GM12878 (cell line): Measurements from ENCODE around the gene GORASP2. TPM values are rescaled to one million over a fixed set of nuclear protein-coding genes. Genes with fewer than 3 reads are reported as not detected.

Experiments used
- ATAC-seq: fragments of 200-7000 bp; cut with Tn5 transposase; 3 replicates; pipeline ENCODE4 v1.9.1; 2020; ENCODE audit warnings: mild to moderate bottlenecking, moderate library complexity
- BruUV-seq: library from RNA; stranded (reverse); fragments of 400-500 nt; replicated peaks from 2 replicates; lab custom pipeline; 2021; lab: Mats Ljungman, UMichigan
- CTCF ChIA-PET: fragments of 300-600 bp; sonication (Branson Sonifier 250); formaldehyde crosslinking; extraction: SDS; loops from one replicate; lab custom pipeline; 2021; ENCODE audit warnings: inconsistent platforms; lab: Yijun Ruan, JAX
- POLR2A ChIA-PET: fragments of 350-600 bp; formaldehyde crosslinking; extraction: SDS; loops from one replicate; lab custom pipeline; 2021; ENCODE audit warnings: inconsistent platforms; lab: Charles Lee
- RAD21 ChIA-PET: fragments of 300-600 bp; sonication (Branson Sonifier 250); formaldehyde crosslinking; loops from one replicate; lab custom pipeline; 2023; ENCODE audit warnings: antibody characterized with exemption; ENCODE audit not compliant: unreplicated experiment; lab: Charles Lee
- SMC1A ChIA-PET: fragments of 300-600 bp; sonication (Branson Sonifier 250); formaldehyde crosslinking; loops from one replicate; lab custom pipeline; 2023; ENCODE audit not compliant: unreplicated experiment, uncharacterized antibody; lab: Charles Lee
- DNase-seq: peaks from one replicate; pipeline ENCODE4 v3.0.0-alpha.2; 2011; ENCODE audit warnings: low read depth, low spot score
- FAIRE-seq: peaks from 3 replicates; lab custom pipeline; 2011; peaks lifted over from hg19 to GRCh38; lab: Jason Lieb, UNC
- H2AFZ ChIP-seq: 2 replicates; pipeline ENCODE4 v1.6.0; 2011; ENCODE audit warnings: low read depth, low read length, control low read depth; ENCODE audit not compliant: control insufficient read depth
- H3K27ac ChIP-seq: 2 replicates; pipeline ENCODE4 v1.5.1; 2011; ENCODE audit warnings: control low read depth; ENCODE audit not compliant: control insufficient read depth, insufficient read depth
- H3K27me3 ChIP-seq, 2 experiments: replicated peaks in 1 of 2; 2 replicates each; pipeline versions ENCODE4 v1.6.0 to v1.6.1; 2011; ENCODE audit warnings: low read length in 1 of 2; ENCODE audit not compliant: control insufficient read depth in 2 of 2, insufficient read depth in 2 of 2
- H3K36me3 ChIP-seq, 2 experiments: 2 replicates each; pipeline ENCODE4 v1.5.1; 2011; ENCODE audit warnings: low read length in 1 of 2; ENCODE audit not compliant: control insufficient read depth in 2 of 2, insufficient read depth in 2 of 2
- H3K4me1 ChIP-seq: 2 replicates; pipeline ENCODE4 v1.6.1; 2011; ENCODE audit warnings: mild to moderate bottlenecking, low read length, moderate library complexity, mixed read lengths; ENCODE audit not compliant: control insufficient read depth, insufficient read depth
- H3K4me2 ChIP-seq: 2 replicates; pipeline ENCODE4 v1.6.0; 2011; ENCODE audit warnings: control low read depth; ENCODE audit not compliant: control insufficient read depth, insufficient read depth
- H3K4me3 ChIP-seq: fragments of 200-600 bp; sonication (generic); 2 replicates; pipeline ENCODE4 v1.5.1; 2016
- H3K79me2 ChIP-seq: 2 replicates; pipeline ENCODE4 v1.6.0; 2011; ENCODE audit warnings: low read length; ENCODE audit not compliant: control insufficient read depth, insufficient read depth
- H3K9ac ChIP-seq: 2 replicates; pipeline ENCODE4 v1.8.0; 2011; ENCODE audit warnings: low read length, control low read depth, mixed read lengths; ENCODE audit not compliant: control insufficient read depth, insufficient read depth
- H3K9me3 ChIP-seq: replicated peaks from 3 replicates; pipeline ENCODE4 v1.5.1; 2011; ENCODE audit warnings: mild to moderate bottlenecking, low read length; ENCODE audit not compliant: control insufficient read depth, insufficient read depth
- H4K20me1 ChIP-seq: 2 replicates; pipeline ENCODE4 v1.6.0; 2011; ENCODE audit not compliant: control insufficient read depth, insufficient read depth
- BACH1 ChIP-seq: fragments of 450-650 bp; IDR thresholded peaks from 2 replicates; pipeline ENCODE4 v1.6.1; 2017; ENCODE audit warnings: mild to moderate bottlenecking, borderline replicate concordance
- BMI1 ChIP-seq: fragments of 450-650 bp; IDR thresholded peaks from 2 replicates; pipeline ENCODE4 v1.6.1; 2016; ENCODE audit warnings: mild to moderate bottlenecking, moderate library complexity, borderline replicate concordance
- CHD4 ChIP-seq: fragments of 200-600 bp; sonication (generic); IDR thresholded peaks from 2 replicates; pipeline ENCODE4 v1.6.1; 2016; ENCODE audit warnings: mild to moderate bottlenecking
- ETV6 ChIP-seq, 2 experiments: fragments of 450-650 bp in 1 of 2; IDR thresholded peaks in 1 of 2; conservative IDR thresholded peaks in 1 of 2; 2 replicates each; pipeline ENCODE4 v1.6.1; 2014; ENCODE audit warnings: antibody characterized with exemption in 1 of 2, borderline replicate concordance in 1 of 2, low read depth in 1 of 2, mild to moderate bottlenecking in 1 of 2, moderate library complexity in 1 of 2
- FOS ChIP-seq: IDR thresholded peaks from 3 replicates; pipeline ENCODE4 v1.6.1; 2011; ENCODE audit warnings: borderline replicate concordance; ENCODE audit not compliant: insufficient read length; ENCODE audit errors: extremely low read depth
- IKZF2 ChIP-seq, 2 experiments: fragments of 450-650 bp; IDR thresholded peaks; 2 replicates each; pipeline ENCODE4 v1.6.1; 2017; ENCODE audit warnings: mild to moderate bottlenecking in 2 of 2, moderate library complexity in 2 of 2
- KDM1A ChIP-seq: fragments of 200-600 bp; sonication (generic); IDR thresholded peaks from 2 replicates; pipeline ENCODE4 v1.6.1; 2016; ENCODE audit warnings: borderline replicate concordance
- KLF5 ChIP-seq: fragments of 450-650 bp; IDR thresholded peaks from 2 replicates; pipeline ENCODE4 v1.6.1; 2014; ENCODE audit warnings: mild to moderate bottlenecking; ENCODE audit not compliant: partially characterized antibody
- MAX ChIP-seq: IDR thresholded peaks from 2 replicates; pipeline ENCODE4 v1.6.1; 2012; ENCODE audit warnings: low read depth, low read length, improper control_type of control experiment
- MEF2A ChIP-seq: IDR thresholded peaks from 2 replicates; pipeline ENCODE4 v1.6.1; 2011; ENCODE audit warnings: low read depth, mild to moderate bottlenecking, low read length, moderate library complexity; ENCODE audit not compliant: insufficient read depth
- MEF2B ChIP-seq: fragments of 450-650 bp; IDR thresholded peaks from 2 replicates; pipeline ENCODE4 v1.6.1; 2018; ENCODE audit warnings: mild to moderate bottlenecking, moderate library complexity; ENCODE audit not compliant: partially characterized antibody, poor library complexity, severe bottlenecking
- POLR2AphosphoS5 ChIP-seq: IDR thresholded peaks from 2 replicates; pipeline ENCODE4 v1.6.1; 2011; ENCODE audit warnings: mild to moderate bottlenecking, low read length, inconsistent platforms
- POU2F2 ChIP-seq: IDR thresholded peaks from 3 replicates; pipeline ENCODE4 v1.6.1; 2011; ENCODE audit warnings: low read depth, mild to moderate bottlenecking, low read length, borderline replicate concordance
- RB1 ChIP-seq: fragments of 450-650 bp; formaldehyde crosslinking; IDR thresholded peaks from 2 replicates; pipeline ENCODE4 v1.6.1; 2017; ENCODE audit warnings: mild to moderate bottlenecking, borderline replicate concordance
- SMARCA5 ChIP-seq: fragments of 450-650 bp; IDR thresholded peaks from 2 replicates; pipeline ENCODE4 v1.6.1; 2017; ENCODE audit warnings: mild to moderate bottlenecking
- SMC3 ChIP-seq: IDR thresholded peaks from 2 replicates; pipeline ENCODE4 v1.6.1; 2011; ENCODE audit warnings: low read length, improper control_type of control experiment, borderline replicate concordance
- STAT1 ChIP-seq: fragments of 450-650 bp; conservative IDR thresholded peaks from 2 replicates; pipeline ENCODE4 v1.6.1; 2014; ENCODE audit warnings: antibody characterized with exemption, mild to moderate bottlenecking
- SUPT20H ChIP-seq: IDR thresholded peaks from 2 replicates; pipeline ENCODE4 v1.6.1; 2011; ENCODE audit warnings: low read depth, mild to moderate bottlenecking, low read length, moderate library complexity, borderline replicate concordance; ENCODE audit not compliant: control insufficient read depth
- in situ Hi-C: fragments of 300-500 bp; cut with MboI; formaldehyde crosslinking; loops from 9 replicates; pipeline ENCODE4 v1.14.3; 2018; ENCODE audit warnings: mixed read lengths
- intact Hi-C: fragments of 100-400 bp; cut with micrococcal nuclease; formaldehyde crosslinking; loops from one replicate; pipeline ENCODE4 v1.14.2; 2022; ENCODE audit not compliant: unreplicated experiment
- polyA plus RNA-seq, 11 experiments: library from polyadenylated mRNA; depleted of rRNA in 4 of 11; unstranded in 6 of 11; stranded (reverse) in 5 of 11; fragments of >200 nt; fragmentation: Nextera tagmentation in 4 of 11; fragmentation: Illumina TruSeq in 1 of 11; extraction: Ambion mirVana in 4 of 11; extraction: Trizol in 1 of 11; gene quantifications; 1 replicate in 1 of 11; 2 replicates in 10 of 11; pipeline versions ENCODE4 v1.2.1 to v1.2.3, GENCODE V29; 2011 to 2016; ENCODE audit warnings: inconsistent platforms in 2 of 11, missing spikeins in 2 of 11, low read depth in 1 of 11
- total RNA-seq, 4 experiments: library from RNA; depleted of rRNA in 3 of 4; stranded (reverse); fragments of >200 nt in 3 of 4; fragmentation: Illumina TruSeq in 1 of 4; extraction: Trizol in 1 of 4; gene quantifications; 2 replicates each; pipeline versions ENCODE4 v1.2.1 to v1.2.3, GENCODE V29; 2013 to 2021
- TF ChIP-seq, protein P1 (sequence below): fragments of 450-650 bp; formaldehyde crosslinking; IDR thresholded peaks from 2 replicates; pipeline ENCODE4 v1.4.0; 2020; ENCODE audit warnings: mild to moderate bottlenecking, moderate library complexity
- TF ChIP-seq, protein P2 (sequence below): IDR thresholded peaks from 2 replicates; pipeline ENCODE4 v1.6.1; 2011; ENCODE audit warnings: borderline replicate concordance, low read depth, mild to moderate bottlenecking, moderate library complexity, mixed read lengths, low read length; ENCODE audit not compliant: insufficient read depth; ENCODE audit errors: extremely low read length

GORASP2 gene
- total and polyA plus RNA-seq, 10 of the 15 experiments (the other 5 are each of a cell fraction or from before 2014, with no cell fraction given): 26.3 to 169 (median 103) TPM

DNA sequence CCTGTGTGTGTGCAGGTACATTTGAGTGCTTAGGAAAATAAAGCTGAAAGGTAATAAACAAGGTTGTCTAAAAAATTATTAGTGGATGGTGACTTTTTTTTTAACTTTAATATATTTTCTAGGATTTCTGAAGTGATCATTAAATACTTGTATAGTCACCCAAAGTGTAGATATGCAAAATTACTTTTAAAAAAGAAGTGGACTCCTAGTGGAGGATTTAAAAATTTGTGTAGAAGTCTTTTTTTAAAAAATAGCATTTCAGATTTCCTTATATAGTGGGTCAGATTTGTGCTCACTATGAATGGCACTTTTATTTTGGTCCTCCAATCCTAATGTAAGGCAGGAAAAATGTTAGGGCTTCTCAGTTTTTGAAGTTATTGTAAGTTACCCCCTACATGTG, 3.9 kb downstream of the GORASP2 start:
- intact Hi-C loops: no loop called here
- in situ Hi-C loops: loop anchor here (25.0 kb wide), 1 partner anchor 1629 kb away; the partner anchor contains the start of gene PDK1
- BruUV-seq: no TSS peak
- Histone ChIP-seq H3K27me3 (no peaks in the 10 kb centered on the region), H2AFZ (no peak overlapping the region), H3K27ac (no peak overlapping the region; the same call in 1 of the 2 replicates), H3K9ac (no peak overlapping the region), H3K9me3 (no peaks in the 10 kb centered on the region)
- no peak for ATAC-seq
- ChIA-PET POLR2A (interaction anchor here (0.7 kb wide), 1 partner anchor 34 kb away, joined by 3 read pairs; no protein-coding TSS in a partner anchor), RAD21 (interaction anchor here (2.1 kb wide), 1 partner anchor 40 kb away, joined by 12 read pairs; no protein-coding TSS in a partner anchor)
- TF ChIP-seq, protein P1, sequence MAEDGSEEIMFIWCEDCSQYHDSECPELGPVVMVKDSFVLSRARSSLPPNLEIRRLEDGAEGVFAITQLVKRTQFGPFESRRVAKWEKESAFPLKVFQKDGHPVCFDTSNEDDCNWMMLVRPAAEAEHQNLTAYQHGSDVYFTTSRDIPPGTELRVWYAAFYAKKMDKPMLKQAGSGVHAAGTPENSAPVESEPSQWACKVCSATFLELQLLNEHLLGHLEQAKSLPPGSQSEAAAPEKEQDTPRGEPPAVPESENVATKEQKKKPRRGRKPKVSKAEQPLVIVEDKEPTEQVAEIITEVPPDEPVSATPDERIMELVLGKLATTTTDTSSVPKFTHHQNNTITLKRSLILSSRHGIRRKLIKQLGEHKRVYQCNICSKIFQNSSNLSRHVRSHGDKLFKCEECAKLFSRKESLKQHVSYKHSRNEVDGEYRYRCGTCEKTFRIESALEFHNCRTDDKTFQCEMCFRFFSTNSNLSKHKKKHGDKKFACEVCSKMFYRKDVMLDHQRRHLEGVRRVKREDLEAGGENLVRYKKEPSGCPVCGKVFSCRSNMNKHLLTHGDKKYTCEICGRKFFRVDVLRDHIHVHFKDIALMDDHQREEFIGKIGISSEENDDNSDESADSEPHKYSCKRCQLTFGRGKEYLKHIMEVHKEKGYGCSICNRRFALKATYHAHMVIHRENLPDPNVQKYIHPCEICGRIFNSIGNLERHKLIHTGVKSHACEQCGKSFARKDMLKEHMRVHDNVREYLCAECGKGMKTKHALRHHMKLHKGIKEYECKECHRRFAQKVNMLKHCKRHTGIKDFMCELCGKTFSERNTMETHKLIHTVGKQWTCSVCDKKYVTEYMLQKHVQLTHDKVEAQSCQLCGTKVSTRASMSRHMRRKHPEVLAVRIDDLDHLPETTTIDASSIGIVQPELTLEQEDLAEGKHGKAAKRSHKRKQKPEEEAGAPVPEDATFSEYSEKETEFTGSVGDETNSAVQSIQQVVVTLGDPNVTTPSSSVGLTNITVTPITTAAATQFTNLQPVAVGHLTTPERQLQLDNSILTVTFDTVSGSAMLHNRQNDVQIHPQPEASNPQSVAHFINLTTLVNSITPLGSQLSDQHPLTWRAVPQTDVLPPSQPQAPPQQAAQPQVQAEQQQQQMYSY (CRISPR knock-in tag): no peak
- TF ChIP-seq IKZF2 (IDR thresholded peaks at IDR 0.05) (no peak), MEF2B (no peak), RB1 (no peak), STAT1 (no peak), FOS (no peak), MEF2A (no peak), SUPT20H (no peak), ETV6 (conservative IDR thresholded peaks at IDR 0.05 in 1 of 2, IDR thresholded peaks at IDR 0.05 in 1 of 2; ENCODE audit: borderline replicate concordance in 1 of 2, low read depth in 1 of 2) (no peak), SMC3 (no peak), CHD4 (no peak), KLF5 (no peak), BACH1 (no peak), SMARCA5 (no peak), MAX (no peak), POLR2AphosphoS5 (no peak), KDM1A (no peak), POU2F2 (no peak), BMI1 (no peak)
- TF ChIP-seq, protein P2, sequence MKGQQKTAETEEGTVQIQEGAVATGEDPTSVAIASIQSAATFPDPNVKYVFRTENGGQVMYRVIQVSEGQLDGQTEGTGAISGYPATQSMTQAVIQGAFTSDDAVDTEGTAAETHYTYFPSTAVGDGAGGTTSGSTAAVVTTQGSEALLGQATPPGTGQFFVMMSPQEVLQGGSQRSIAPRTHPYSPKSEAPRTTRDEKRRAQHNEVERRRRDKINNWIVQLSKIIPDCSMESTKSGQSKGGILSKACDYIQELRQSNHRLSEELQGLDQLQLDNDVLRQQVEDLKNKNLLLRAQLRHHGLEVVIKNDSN: no peak
- TF ChIP-seq, all 136 proteins: peak for 0
- no peaks in the 10 kb centered on the region for H4K20me1 ChIP-seq
- peaks cover 82% of the 10 kb centered on the region for H3K79me2 ChIP-seq
- SMC1A ChIA-PET: interaction anchor here (0.7 to 5.5 kb wide), 3 partner anchors 8 to 28 kb away, joined by 3 to 55 read pairs (median 4); no protein-coding TSS in a partner anchor
- no peak for FAIRE-seq
- peaks cover 0 to 2% of the 10 kb centered on the region in 2 experiments; a peak in 2 of 4 replicates for H3K36me3 ChIP-seq
- H3K4me2 ChIP-seq: peak overlapping the region; percentile 71; the same call in 1 of the 2 replicates
- H3K4me3 ChIP-seq: no peak overlapping the region; the same call in 1 of the 2 replicates
- no peak for DNase-seq
- CTCF ChIA-PET: interaction anchor here (0.7 to 6.5 kb wide), 6 partner anchors 6 to 484 kb away, joined by 3 to 53 read pairs (median 6); no protein-coding TSS in a partner anchor
- H3K4me1 ChIP-seq: no peaks in the 10 kb centered on the region
